MM.1S (cell line): ENCODE measurements around the gene STAT3.
A peak's percentile ranks its signal among the peaks of the same experiment; 100 is the strongest.

ENCODE experiments used
- DNase-seq: peaks from one replicate; pipeline ENCODE4 v3.0.0-alpha.2; 2015
- H2AFZ ChIP-seq: fragments of 300-600 bp; sonication (generic); 2 replicates; pipeline ENCODE4 v1.6.0; 2016; ENCODE audit warnings: antibody characterized with exemption, low read length
- H3F3A ChIP-seq: fragments of 300-600 bp; sonication (generic); 2 replicates; pipeline ENCODE4 v1.6.1; 2016; ENCODE audit warnings: mild to moderate bottlenecking, antibody characterized with exemption, low read length, moderate library complexity, mixed read lengths; ENCODE audit not compliant: insufficient read depth
- H3K27ac ChIP-seq: fragments of 300-600 bp; sonication (generic); 2 replicates; pipeline ENCODE4 v1.5.1; 2016; ENCODE audit warnings: mild to moderate bottlenecking, low read length
- H3K27me3 ChIP-seq: fragments of 300-600 bp; sonication (generic); replicated peaks from 2 replicates; pipeline ENCODE4 v1.6.0; 2016; ENCODE audit warnings: low read length; ENCODE audit not compliant: insufficient read depth
- H3K36me3 ChIP-seq: fragments of 300-600 bp; sonication (generic); replicated peaks from 2 replicates; pipeline ENCODE4 v1.6.1; 2016; ENCODE audit warnings: mild to moderate bottlenecking, low read length, mixed read lengths; ENCODE audit not compliant: insufficient read depth
- H3K4me1 ChIP-seq: fragments of 300-600 bp; sonication (generic); 2 replicates; pipeline ENCODE4 v1.6.1; 2016; ENCODE audit warnings: low read length, mixed read lengths
- H3K4me2 ChIP-seq: fragments of 300-600 bp; sonication (generic); 2 replicates; pipeline ENCODE4 v1.6.0; 2016; ENCODE audit warnings: low read depth, low read length
- H3K4me3 ChIP-seq: fragments of 300-600 bp; sonication (generic); 2 replicates; pipeline ENCODE4 v1.5.1; 2016; ENCODE audit warnings: low read length, mixed read lengths
- H3K79me2 ChIP-seq: fragments of 300-600 bp; sonication (generic); 2 replicates; pipeline ENCODE4 v1.6.1; 2016; ENCODE audit warnings: mixed run types, low read length, mixed read lengths
- H3K9ac ChIP-seq: fragments of 300-600 bp; sonication (generic); 2 replicates; pipeline ENCODE4 v1.6.1; 2016; ENCODE audit warnings: low read length, mixed read lengths
- H3K9me2 ChIP-seq: fragments of 300-600 bp; sonication (generic); replicated peaks from 2 replicates; pipeline ENCODE4 v1.6.1; 2016; ENCODE audit warnings: mild to moderate bottlenecking, low read length, mixed read lengths; ENCODE audit not compliant: insufficient read depth
- H3K9me3 ChIP-seq: fragments of 300-600 bp; sonication (generic); replicated peaks from 2 replicates; pipeline ENCODE4 v1.6.1; 2016; ENCODE audit warnings: mild to moderate bottlenecking, low read length, mixed read lengths; ENCODE audit not compliant: insufficient read depth
- H4K20me1 ChIP-seq: fragments of 300-600 bp; sonication (generic); 2 replicates; pipeline ENCODE4 v1.6.1; 2016; ENCODE audit warnings: mild to moderate bottlenecking, low read length, moderate library complexity, mixed read lengths; ENCODE audit not compliant: insufficient read depth
- EZH2 ChIP-seq: fragments of 300-600 bp; sonication (generic); optimal IDR thresholded peaks from 2 replicates; pipeline ENCODE3; 2017; ENCODE audit warnings: low read depth, mild to moderate bottlenecking, antibody characterized with exemption, low read length, mixed read lengths
- EZH2phosphoT487 ChIP-seq: fragments of 300-600 bp; sonication (generic); IDR thresholded peaks from 2 replicates; pipeline ENCODE4 v1.6.1; 2018; ENCODE audit warnings: antibody characterized with exemption, low read length
- TF ChIP-seq, protein P1 (sequence below): fragments of 300-600 bp; sonication (generic); IDR thresholded peaks from 2 replicates; pipeline ENCODE4 v1.5.1; 2016; ENCODE audit warnings: antibody characterized with exemption, low read length, mixed read lengths

The STAT3 gene

DNA sequence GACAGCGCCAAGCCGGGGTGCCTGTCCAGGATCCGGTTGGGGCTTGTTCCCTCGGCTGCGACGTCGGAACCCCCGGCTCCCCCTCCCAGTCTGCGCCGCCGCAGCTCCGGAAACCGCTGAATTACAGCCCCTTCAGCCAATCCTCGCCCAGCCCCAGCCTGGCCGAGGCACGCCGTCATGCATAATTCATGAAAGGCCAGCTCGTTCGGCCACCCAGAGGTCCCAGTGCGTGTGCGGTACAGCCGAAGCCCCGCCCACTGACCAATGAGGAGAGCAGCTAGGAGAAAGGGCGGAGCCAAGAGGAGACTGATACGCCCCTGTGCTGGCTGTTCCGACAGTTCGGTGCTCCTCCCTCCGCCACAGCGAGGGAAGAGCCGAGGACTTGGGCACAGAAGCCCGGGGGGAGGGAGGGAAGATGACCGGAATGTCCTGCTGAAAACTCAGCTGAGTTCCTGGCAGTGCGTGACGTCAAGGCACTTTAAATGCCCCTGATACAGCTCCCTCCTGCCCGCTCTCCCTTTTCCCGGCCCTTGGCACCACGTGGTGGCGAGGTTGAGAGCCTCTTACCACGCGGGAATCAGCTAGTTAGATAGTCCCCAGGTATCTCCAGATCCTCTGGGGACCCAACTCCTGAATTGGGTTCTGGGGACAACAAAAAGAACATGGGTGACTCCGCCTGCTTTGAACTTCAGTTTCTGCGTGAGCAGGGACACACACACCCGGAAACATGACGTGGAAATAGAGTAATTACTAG lies at the start of gene STAT3:
TSS of gene STAT3 (minus strand) at position 62 of the 754 bp plus-strand sequence. CDS start 39,926 bp downstream, outside the sequence.
- Histone ChIP-seq H3K9me3 (no peaks in the 10 kb centered on the region), H3K4me2 (peak within 1 kb of the TSS; percentile 87), H3K9me2 (no peaks in the 10 kb centered on the region), H3K27ac (peak within 1 kb of the TSS; percentile 43; the same call in 1 of the 2 replicates), H3K36me3 (no peaks in the 10 kb centered on the region), H2AFZ (peak within 1 kb of the TSS; percentile 85), H3K27me3 (no peaks in the 10 kb centered on the region), H3K4me1 (peaks cover 10% of the 10 kb centered on the region), H3K79me2 (peaks cover 33% of the 10 kb centered on the region), H4K20me1 (no peaks in the 10 kb centered on the region), H3K9ac (peak within 1 kb of the TSS; percentile 81), H3K4me3 (peak within 1 kb of the TSS; percentile 85), H3F3A (no peaks in the 10 kb centered on the region)
- TF ChIP-seq EZH2phosphoT487 (no peak), EZH2 (no peak)
- TF ChIP-seq, protein P1, sequence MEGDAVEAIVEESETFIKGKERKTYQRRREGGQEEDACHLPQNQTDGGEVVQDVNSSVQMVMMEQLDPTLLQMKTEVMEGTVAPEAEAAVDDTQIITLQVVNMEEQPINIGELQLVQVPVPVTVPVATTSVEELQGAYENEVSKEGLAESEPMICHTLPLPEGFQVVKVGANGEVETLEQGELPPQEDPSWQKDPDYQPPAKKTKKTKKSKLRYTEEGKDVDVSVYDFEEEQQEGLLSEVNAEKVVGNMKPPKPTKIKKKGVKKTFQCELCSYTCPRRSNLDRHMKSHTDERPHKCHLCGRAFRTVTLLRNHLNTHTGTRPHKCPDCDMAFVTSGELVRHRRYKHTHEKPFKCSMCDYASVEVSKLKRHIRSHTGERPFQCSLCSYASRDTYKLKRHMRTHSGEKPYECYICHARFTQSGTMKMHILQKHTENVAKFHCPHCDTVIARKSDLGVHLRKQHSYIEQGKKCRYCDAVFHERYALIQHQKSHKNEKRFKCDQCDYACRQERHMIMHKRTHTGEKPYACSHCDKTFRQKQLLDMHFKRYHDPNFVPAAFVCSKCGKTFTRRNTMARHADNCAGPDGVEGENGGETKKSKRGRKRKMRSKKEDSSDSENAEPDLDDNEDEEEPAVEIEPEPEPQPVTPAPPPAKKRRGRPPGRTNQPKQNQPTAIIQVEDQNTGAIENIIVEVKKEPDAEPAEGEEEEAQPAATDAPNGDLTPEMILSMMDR: no peak
- peak; percentile 100 for DNase-seq

DNA sequence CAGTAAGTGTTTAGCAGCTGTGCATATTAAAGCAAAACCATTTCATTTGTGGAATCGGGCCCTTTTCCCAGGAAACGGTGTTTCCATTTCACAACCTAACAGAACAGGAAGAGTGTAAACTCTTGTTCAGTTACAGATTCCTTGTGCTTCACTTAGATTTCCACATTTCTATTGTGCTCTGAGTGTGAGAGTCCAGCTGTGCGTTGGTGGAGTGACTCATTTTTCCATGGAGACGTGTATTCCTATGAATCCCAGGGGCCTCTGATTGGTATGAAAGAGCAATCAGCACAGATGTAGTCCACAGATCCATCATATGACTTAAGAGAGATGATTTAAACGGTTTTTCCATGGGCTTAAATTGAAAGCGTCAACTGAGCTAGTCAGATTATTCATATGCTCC lies 48.1 kb upstream of the STAT3 start:
- DNase-seq: no peak
- Histone ChIP-seq H3K9me3 (no peaks in the 10 kb centered on the region), H3K4me3 (no peak overlapping the region), H3K27ac (no peak overlapping the region), H3K27me3 (no peaks in the 10 kb centered on the region), H3K79me2 (no peaks in the 10 kb centered on the region), H2AFZ (no peak overlapping the region), H3K9me2 (no peaks in the 10 kb centered on the region), H3K9ac (no peak overlapping the region), H3K4me2 (no peak overlapping the region), H4K20me1 (no peaks in the 10 kb centered on the region), H3K4me1 (peaks cover 1% of the 10 kb centered on the region; the same call in 1 of the 2 replicates), H3F3A (no peaks in the 10 kb centered on the region), H3K36me3 (no peaks in the 10 kb centered on the region)
- TF ChIP-seq, protein P1: no peak
- no peak for TF ChIP-seq EZH2
- no peak for TF ChIP-seq EZH2phosphoT487

DNA sequence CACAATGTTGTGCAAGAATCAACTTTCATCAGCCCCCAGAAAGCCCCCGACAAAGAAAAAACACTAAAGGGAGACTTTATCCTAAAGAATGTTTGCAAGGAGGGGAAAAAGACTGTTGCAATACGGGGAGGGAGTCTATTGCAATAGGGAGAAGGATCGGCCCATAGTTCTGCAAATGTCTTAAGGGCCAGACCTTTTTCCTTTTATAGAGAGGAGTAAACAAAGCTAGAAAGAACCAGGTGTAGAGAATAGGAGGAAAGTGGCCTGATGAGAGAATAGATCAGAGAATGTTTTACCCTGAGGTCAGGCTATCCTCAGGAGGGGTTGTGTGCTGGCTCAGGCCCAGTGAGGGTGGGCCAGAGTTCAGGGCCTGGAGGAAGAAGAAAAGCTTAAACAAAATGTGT lies 43.5 kb upstream of the STAT3 start:
- H4K20me1 ChIP-seq: no peaks in the 10 kb centered on the region
- no peak overlapping the region for H2AFZ ChIP-seq
- no peaks in the 10 kb centered on the region for H3K36me3 ChIP-seq
- no peak overlapping the region for H3K27ac ChIP-seq
- no peak overlapping the region for H3K4me2 ChIP-seq
- no peaks in the 10 kb centered on the region for H3F3A ChIP-seq
- no peak overlapping the region for H3K9ac ChIP-seq
- H3K9me3 ChIP-seq: no peaks in the 10 kb centered on the region
- H3K79me2 ChIP-seq: no peaks in the 10 kb centered on the region
- H3K4me1 ChIP-seq: peaks cover 7% of the 10 kb centered on the region
- DNase-seq: no peak
- H3K27me3 ChIP-seq: no peaks in the 10 kb centered on the region
- no peak overlapping the region for H3K4me3 ChIP-seq
- no peaks in the 10 kb centered on the region for H3K9me2 ChIP-seq
- no peak for TF ChIP-seq EZH2phosphoT487
